Measurements from ENCODE around the gene ABCC8. TPM values are rescaled to one million over a fixed set of nuclear protein-coding genes. Genes with fewer than 3 reads are reported as not detected.

ABCC8 gene
- total and polyA plus RNA-seq, 2 donors (not counting 3 experiments of a cell fraction or from before 2014, with no cell fraction given): not detected

- H3K79me2 ChIP-seq (ENCODE audit: control insufficient read depth, insufficient read depth, low read length): no peaks in the 10 kb centered on the region
- H3K9ac ChIP-seq (replicated peaks; ENCODE audit: extremely low read depth, insufficient read depth, low read length): no peak overlapping the region
- BruUV-seq (replicated peaks): no TSS peak
- H3K4me3 ChIP-seq (replicated peaks in 1 of 3; ENCODE audit: insufficient read depth in 1 of 3, low read depth in 1 of 3, low read length in 3 of 3): no peak overlapping the region
- H3K9me1 ChIP-seq (replicated peaks; ENCODE audit: control insufficient read depth, extremely low read depth, insufficient read depth, low read length): no peaks in the 10 kb centered on the region
- ChIA-PET POLR2A (no interaction called here), CTCF (interaction anchor here (1.1 to 2.6 kb wide), 4 partner anchors 111 to 140 kb away, joined by 4 to 31 read pairs (median 5); no protein-coding TSS in a partner anchor)
- no peaks in the 10 kb centered on the region for H3K9me3 ChIP-seq (replicated peaks; ENCODE audit: control insufficient read depth, insufficient read depth, low read length)
- FAIRE-seq (no peak), DNase-seq (ENCODE audit: low read depth, low spot score) (no peak)
- no peak overlapping the region for H2AFZ ChIP-seq (ENCODE audit: low read depth, low read length)
- no peaks in the 10 kb centered on the region for H4K20me1 ChIP-seq (replicated peaks; ENCODE audit: control insufficient read depth, extremely low read depth, insufficient read depth, low read length)
- H3K27me3 ChIP-seq (ENCODE audit: control insufficient read depth in 2 of 2, insufficient read depth in 2 of 2, low read length in 2 of 2): peaks cover 8 to 14% of the 10 kb centered on the region in 2 experiments
- no peak overlapping the region for H3K4me2 ChIP-seq (ENCODE audit: insufficient read depth, low read length)
- H3K27ac ChIP-seq (ENCODE audit: insufficient read depth, low read depth, low read length): no peak overlapping the region
- intact Hi-C loops (cut with micrococcal nuclease) (loop anchor here (10.0 kb wide), 1 partner anchor 603 kb away; no protein-coding TSS in a partner anchor), dilution Hi-C loops (cut with MboI; ENCODE audit: extremely low pct_ligation_motif_present, low sequenced_read_pairs) (no loop called here)
- no peaks in the 10 kb centered on the region for H3K4me1 ChIP-seq (ENCODE audit: control insufficient read depth, extremely low read depth, insufficient read depth, low read length)
- no peaks in the 10 kb centered on the region for H3K36me3 ChIP-seq (ENCODE audit: control insufficient read depth in 2 of 2, extremely low read depth in 1 of 2, insufficient read depth in 2 of 2, low read length in 2 of 2)
- TF ChIP-seq EZH2 (IDR thresholded peaks at IDR 0.05; ENCODE audit: borderline replicate concordance, low read depth, low read length, severe bottlenecking): no peak
These were observed 88.8 kb downstream of the ABCC8 start for GRCh38 chr11:17387811-17388210.

GRCh38 chr11:17387254-17387653 is 89.4 kb downstream of the ABCC8 start:
- Histone ChIP-seq H2AFZ (ENCODE audit: low read depth, low read length) (no peak overlapping the region), H3K79me2 (ENCODE audit: control insufficient read depth, insufficient read depth, low read length) (no peaks in the 10 kb centered on the region), H3K9me1 (replicated peaks; ENCODE audit: control insufficient read depth, extremely low read depth, insufficient read depth, low read length) (no peaks in the 10 kb centered on the region), H3K27ac (ENCODE audit: insufficient read depth, low read depth, low read length) (no peak overlapping the region), H3K27me3 (ENCODE audit: control insufficient read depth in 2 of 2, insufficient read depth in 2 of 2, low read length in 2 of 2) (peaks cover 8 to 14% of the 10 kb centered on the region in 2 experiments), H3K9ac (replicated peaks; ENCODE audit: extremely low read depth, insufficient read depth, low read length) (no peak overlapping the region), H3K4me3 (replicated peaks in 1 of 3; ENCODE audit: insufficient read depth in 1 of 3, low read depth in 1 of 3, low read length in 3 of 3) (no peak overlapping the region), H3K4me2 (ENCODE audit: insufficient read depth, low read length) (no peak overlapping the region), H3K36me3 (ENCODE audit: control insufficient read depth in 2 of 2, extremely low read depth in 1 of 2, insufficient read depth in 2 of 2, low read length in 2 of 2) (no peaks in the 10 kb centered on the region), H3K4me1 (ENCODE audit: control insufficient read depth, extremely low read depth, insufficient read depth, low read length) (no peaks in the 10 kb centered on the region), H4K20me1 (replicated peaks; ENCODE audit: control insufficient read depth, extremely low read depth, insufficient read depth, low read length) (no peaks in the 10 kb centered on the region), H3K9me3 (replicated peaks; ENCODE audit: control insufficient read depth, insufficient read depth, low read length) (no peaks in the 10 kb centered on the region)
- ChIA-PET CTCF (interaction anchor here (0.6 to 5.9 kb wide), 12 partner anchors 10 to 156 kb away, joined by 3 to 128 read pairs (median 4); no protein-coding TSS in a partner anchor), POLR2A (no interaction called here)
- no TSS peak for BruUV-seq (replicated peaks)
- no peak for DNase-seq (ENCODE audit: low read depth, low spot score)
- intact Hi-C loops (cut with micrococcal nuclease): loop anchor here (10.0 kb wide), 1 partner anchor 602 kb away; no protein-coding TSS in a partner anchor
- dilution Hi-C loops (cut with MboI; ENCODE audit: extremely low pct_ligation_motif_present, low sequenced_read_pairs): no loop called here
- FAIRE-seq: no peak
- no peak for TF ChIP-seq POLR2AphosphoS5 (IDR thresholded peaks at IDR 0.05; ENCODE audit: insufficient read depth, low read depth, low read length)
- no peak for TF ChIP-seq EZH2 (IDR thresholded peaks at IDR 0.05; ENCODE audit: borderline replicate concordance, low read depth, low read length, severe bottlenecking)

Data from endothelial cell of umbilical vein (primary cell).